Astrocyte (in vitro differentiated cells and primary cell): ENCODE measurements around the gene GPX3. TPM values are rescaled to one million over a fixed set of nuclear protein-coding genes. Genes with fewer than 3 reads are reported as not detected.

Source experiments
- DNase-seq: peaks from one replicate; pipeline ENCODE4 v3.0.0-alpha.2; 2010; ENCODE audit warnings: low read depth
- FAIRE-seq: peaks from 2 replicates; lab custom pipeline; 2011; peaks lifted over from hg19 to GRCh38; lab: Jason Lieb, UNC
- H2AFZ ChIP-seq: 2 replicates; pipeline ENCODE4 v1.6.0; 2012; ENCODE audit warnings: low read depth, low read length, inconsistent platforms
- H3K27ac ChIP-seq: 2 replicates; pipeline ENCODE4 v1.5.1; 2011; ENCODE audit warnings: low read depth, low read length, inconsistent platforms
- H3K27me3 ChIP-seq: 2 replicates; pipeline ENCODE4 v1.6.0; 2011; ENCODE audit warnings: low read length, inconsistent platforms; ENCODE audit not compliant: insufficient read depth
- H3K36me3 ChIP-seq: 2 replicates; pipeline ENCODE4 v1.5.1; 2011; ENCODE audit warnings: low read length, inconsistent platforms; ENCODE audit not compliant: insufficient read depth
- H3K4me1 ChIP-seq: 2 replicates; pipeline ENCODE4 v1.5.1; 2011; ENCODE audit warnings: low read length, inconsistent platforms; ENCODE audit not compliant: insufficient read depth
- H3K4me2 ChIP-seq: 2 replicates; pipeline ENCODE4 v1.6.0; 2012; ENCODE audit warnings: low read length, inconsistent platforms
- H3K4me3 ChIP-seq: 2 replicates; pipeline ENCODE4 v1.5.1; 2011; ENCODE audit warnings: low read depth, mild to moderate bottlenecking, low read length, inconsistent platforms; ENCODE audit not compliant: insufficient read depth
- H3K79me2 ChIP-seq: 2 replicates; pipeline ENCODE4 v1.6.0; 2012; ENCODE audit warnings: mild to moderate bottlenecking, low read length, inconsistent platforms; ENCODE audit not compliant: insufficient read depth
- H3K9ac ChIP-seq: 2 replicates; pipeline ENCODE4 v1.6.0; 2012; ENCODE audit warnings: mild to moderate bottlenecking, low read length, inconsistent platforms
- H3K9me3 ChIP-seq: 2 replicates; pipeline ENCODE4 v1.5.1; 2012; ENCODE audit warnings: low read depth, mild to moderate bottlenecking, low read length, inconsistent platforms; ENCODE audit not compliant: insufficient read depth
- H4K20me1 ChIP-seq: 2 replicates; pipeline ENCODE4 v1.6.0; 2012; ENCODE audit warnings: low read length, inconsistent platforms; ENCODE audit not compliant: insufficient read depth
- H3K27ac Mint-ChIP-seq: one replicate; pipeline ENCODE4 v1.8.0; 2021; ENCODE audit warnings: mild to moderate bottlenecking, mixed read lengths; ENCODE audit not compliant: unreplicated experiment
- H3K27me3 Mint-ChIP-seq: one replicate; pipeline ENCODE4 v1.8.0; 2021; ENCODE audit warnings: low read depth, mixed read lengths; ENCODE audit not compliant: unreplicated experiment
- H3K36me3 Mint-ChIP-seq: one replicate; pipeline ENCODE4 v1.8.0; 2021; ENCODE audit warnings: low read depth, mixed read lengths; ENCODE audit not compliant: unreplicated experiment
- H3K4me1 Mint-ChIP-seq: one replicate; pipeline ENCODE4 v1.8.0; 2021; ENCODE audit warnings: low read depth, mixed read lengths; ENCODE audit not compliant: unreplicated experiment
- H3K4me3 Mint-ChIP-seq: one replicate; pipeline ENCODE4 v1.8.0; 2021; ENCODE audit warnings: mild to moderate bottlenecking, moderate library complexity, mixed read lengths; ENCODE audit not compliant: unreplicated experiment
- H3K9me3 Mint-ChIP-seq: one replicate; pipeline ENCODE4 v1.8.0; 2021; ENCODE audit warnings: mild to moderate bottlenecking, mixed read lengths; ENCODE audit not compliant: unreplicated experiment
- CTCF ChIP-seq: IDR thresholded peaks from 2 replicates; pipeline ENCODE4 v1.5.1; 2011; ENCODE audit warnings: low read depth, mild to moderate bottlenecking, inconsistent platforms, low read length, moderate library complexity; ENCODE audit not compliant: insufficient read depth
- EZH2 ChIP-seq: IDR thresholded peaks from 2 replicates; pipeline ENCODE4 v1.6.1; 2012; ENCODE audit warnings: mild to moderate bottlenecking, low read length, inconsistent platforms; ENCODE audit not compliant: insufficient read depth
- total RNA-seq: library from RNA; stranded (reverse); gene quantifications from 2 replicates; pipeline ENCODE4 v1.2.1, GENCODE V29; 2021

The GPX3 gene
- total RNA-seq, 1 donor from 2014 or later, result 15.6 TPM

- Histone ChIP-seq H3K27me3 (no peaks in the 10 kb centered on the region), H3K4me3 (no peak overlapping the region), H3K4me2 (no peak overlapping the region), H2AFZ (no peak overlapping the region), H4K20me1 (peaks cover 14% of the 10 kb centered on the region), H3K9ac (no peak overlapping the region), H3K79me2 (no peaks in the 10 kb centered on the region), H3K36me3 (peaks cover 41% of the 10 kb centered on the region), H3K27ac (no peak overlapping the region), H3K4me1 (peaks cover 20% of the 10 kb centered on the region), H3K9me3 (no peaks in the 10 kb centered on the region)
- H3K9me3 Mint-ChIP-seq, result no peaks in the 10 kb centered on the region
- H3K4me3 Mint-ChIP-seq, result no peak overlapping the region
- FAIRE-seq (no peak), DNase-seq (no peak)
- H3K4me1 Mint-ChIP-seq, result peaks cover 19% of the 10 kb centered on the region
- H3K36me3 Mint-ChIP-seq, result peaks cover 36% of the 10 kb centered on the region
- H3K27ac Mint-ChIP-seq, result no peak overlapping the region
- no peaks in the 10 kb centered on the region for H3K27me3 Mint-ChIP-seq
- TF ChIP-seq CTCF, result no peak
- no peak for TF ChIP-seq EZH2
These were observed 19.3 kb downstream of the GPX3 start for GRCh38 chr5:151039665-151040064.

- no peak overlapping the region for H3K27ac ChIP-seq
- H3K27ac Mint-ChIP-seq, result no peak overlapping the region
These were observed 19.9 kb downstream of the GPX3 start for GRCh38 chr5:151040211-151040747.

More at GRCh38 chr5:151040211-151040747, 19.9 kb downstream of the GPX3 start:
- no peak overlapping the region for H3K4me2 ChIP-seq
- no peaks in the 10 kb centered on the region for H3K27me3 Mint-ChIP-seq
- no peaks in the 10 kb centered on the region for H3K9me3 Mint-ChIP-seq
- TF ChIP-seq CTCF (no peak), EZH2 (no peak)
- H3K4me3 Mint-ChIP-seq, result no peak overlapping the region
- H3K36me3 Mint-ChIP-seq, result peaks cover 31% of the 10 kb centered on the region
- H3K4me3 ChIP-seq, result no peak overlapping the region
- H3K4me1 ChIP-seq, result peaks cover 20% of the 10 kb centered on the region
- DNase-seq (no peak), FAIRE-seq (peak; percentile 17)
- no peaks in the 10 kb centered on the region for H3K27me3 ChIP-seq
- H2AFZ ChIP-seq, result no peak overlapping the region
- H3K4me1 Mint-ChIP-seq, result peaks cover 19% of the 10 kb centered on the region
- H3K9ac ChIP-seq, result no peak overlapping the region
- no peaks in the 10 kb centered on the region for H3K9me3 ChIP-seq
- H3K79me2 ChIP-seq, result no peaks in the 10 kb centered on the region
- H3K36me3 ChIP-seq, result peaks cover 41% of the 10 kb centered on the region
- peaks cover 14% of the 10 kb centered on the region for H4K20me1 ChIP-seq
